Prostate gland (tissue), 2 donors: Measurements from ENCODE around the gene CDKN2A.

Experiments
- POLR2A ChIP-seq: fragments of 450-650 bp; IDR thresholded peaks from one replicate; pipeline ENCODE4 v1.6.1; 2016; ENCODE audit warnings: antibody characterized with exemption, mild to moderate bottlenecking
- POLR2AphosphoS5 ChIP-seq: sonication (generic); formaldehyde crosslinking; IDR thresholded peaks from one replicate; pipeline ENCODE4 v1.6.1; 2017; ENCODE audit warnings: antibody characterized with exemption
- TF ChIP-seq, protein P1 (sequence below), 4 experiments: fragments of 200-600 bp in 2 of 4; fragments of 450-650 bp in 2 of 4; sonication (generic) in 2 of 4; IDR thresholded peaks; 1 replicate in 3 of 4; 2 replicates in 1 of 4; pipeline ENCODE4 v1.5.1; 2016 to 2019; ENCODE audit warnings: antibody characterized with exemption in 4 of 4, mild to moderate bottlenecking in 2 of 4, moderate library complexity in 2 of 4

DNA sequence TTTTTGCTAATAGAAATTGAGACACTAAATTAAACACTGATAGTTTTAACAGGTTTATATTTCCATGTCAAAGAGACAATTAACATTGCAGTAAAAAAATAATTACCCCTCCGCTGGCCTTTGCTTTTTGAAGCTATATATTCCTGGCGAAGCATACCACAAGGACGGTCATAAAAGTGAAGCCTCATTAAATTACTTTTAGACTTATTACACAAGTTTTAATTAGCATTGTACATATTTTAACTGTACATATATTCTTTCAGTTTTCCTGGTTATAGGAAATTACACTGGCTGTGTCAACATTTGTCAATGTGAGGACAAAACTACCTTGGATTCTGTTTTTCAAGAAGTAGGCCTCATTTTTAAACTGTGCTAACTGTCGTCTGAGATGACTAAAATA lies 1.2 kb downstream of the CDKN2A start:
- TF ChIP-seq, protein P1, sequence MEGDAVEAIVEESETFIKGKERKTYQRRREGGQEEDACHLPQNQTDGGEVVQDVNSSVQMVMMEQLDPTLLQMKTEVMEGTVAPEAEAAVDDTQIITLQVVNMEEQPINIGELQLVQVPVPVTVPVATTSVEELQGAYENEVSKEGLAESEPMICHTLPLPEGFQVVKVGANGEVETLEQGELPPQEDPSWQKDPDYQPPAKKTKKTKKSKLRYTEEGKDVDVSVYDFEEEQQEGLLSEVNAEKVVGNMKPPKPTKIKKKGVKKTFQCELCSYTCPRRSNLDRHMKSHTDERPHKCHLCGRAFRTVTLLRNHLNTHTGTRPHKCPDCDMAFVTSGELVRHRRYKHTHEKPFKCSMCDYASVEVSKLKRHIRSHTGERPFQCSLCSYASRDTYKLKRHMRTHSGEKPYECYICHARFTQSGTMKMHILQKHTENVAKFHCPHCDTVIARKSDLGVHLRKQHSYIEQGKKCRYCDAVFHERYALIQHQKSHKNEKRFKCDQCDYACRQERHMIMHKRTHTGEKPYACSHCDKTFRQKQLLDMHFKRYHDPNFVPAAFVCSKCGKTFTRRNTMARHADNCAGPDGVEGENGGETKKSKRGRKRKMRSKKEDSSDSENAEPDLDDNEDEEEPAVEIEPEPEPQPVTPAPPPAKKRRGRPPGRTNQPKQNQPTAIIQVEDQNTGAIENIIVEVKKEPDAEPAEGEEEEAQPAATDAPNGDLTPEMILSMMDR (IDR thresholded peaks at IDR 0.05), result no peak
- TF ChIP-seq POLR2A (no peak), POLR2AphosphoS5 (no peak)
